ENCODE measurements around the gene NHLRC2.

Gene NHLRC2

DNA sequence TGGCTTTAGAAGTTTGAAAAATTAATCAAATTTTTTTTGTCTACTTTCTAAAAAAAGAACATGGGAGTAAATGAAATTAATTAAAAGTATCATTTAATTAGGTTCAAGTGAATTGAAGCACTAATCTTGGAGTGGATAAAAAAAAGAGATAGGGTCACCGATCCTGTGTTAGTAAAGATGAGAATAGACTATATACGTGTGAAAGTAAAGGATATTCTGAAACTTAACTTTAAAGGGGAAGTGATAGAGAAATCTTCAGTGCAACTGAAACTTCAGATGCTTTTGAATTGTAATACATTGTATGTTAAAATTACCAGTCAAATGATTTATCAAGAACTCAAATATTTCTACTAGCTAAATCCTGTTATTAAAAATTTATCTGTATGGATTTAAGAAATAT lies 4.8 kb downstream of the NHLRC2 start:
- no peak for DNase-seq (ENCODE audit: extremely low read depth in 1 of 2, low read depth in 1 of 2)

DNA sequence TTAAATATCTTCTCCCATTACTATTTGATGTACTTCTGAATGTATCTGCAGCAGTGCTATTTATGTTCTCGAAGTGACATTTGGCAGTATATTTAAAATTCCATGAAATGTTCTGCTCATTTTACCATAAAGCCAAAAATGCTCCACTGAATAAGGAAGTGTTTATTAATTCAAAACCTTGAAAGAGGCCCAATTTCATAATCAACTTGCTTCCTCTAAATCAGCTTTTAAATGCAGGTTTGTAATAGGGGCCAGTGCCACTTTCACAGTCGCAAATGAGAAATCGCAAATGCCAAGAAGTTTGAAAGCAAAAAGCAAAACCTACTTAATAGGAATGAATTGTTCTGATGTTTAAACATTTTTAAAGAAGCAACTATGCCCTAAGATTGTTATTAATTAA lies 11.4 kb downstream of the NHLRC2 start:
- no peak for DNase-seq (ENCODE audit: extremely low read depth in 1 of 2, low read depth in 1 of 2)

DNA sequence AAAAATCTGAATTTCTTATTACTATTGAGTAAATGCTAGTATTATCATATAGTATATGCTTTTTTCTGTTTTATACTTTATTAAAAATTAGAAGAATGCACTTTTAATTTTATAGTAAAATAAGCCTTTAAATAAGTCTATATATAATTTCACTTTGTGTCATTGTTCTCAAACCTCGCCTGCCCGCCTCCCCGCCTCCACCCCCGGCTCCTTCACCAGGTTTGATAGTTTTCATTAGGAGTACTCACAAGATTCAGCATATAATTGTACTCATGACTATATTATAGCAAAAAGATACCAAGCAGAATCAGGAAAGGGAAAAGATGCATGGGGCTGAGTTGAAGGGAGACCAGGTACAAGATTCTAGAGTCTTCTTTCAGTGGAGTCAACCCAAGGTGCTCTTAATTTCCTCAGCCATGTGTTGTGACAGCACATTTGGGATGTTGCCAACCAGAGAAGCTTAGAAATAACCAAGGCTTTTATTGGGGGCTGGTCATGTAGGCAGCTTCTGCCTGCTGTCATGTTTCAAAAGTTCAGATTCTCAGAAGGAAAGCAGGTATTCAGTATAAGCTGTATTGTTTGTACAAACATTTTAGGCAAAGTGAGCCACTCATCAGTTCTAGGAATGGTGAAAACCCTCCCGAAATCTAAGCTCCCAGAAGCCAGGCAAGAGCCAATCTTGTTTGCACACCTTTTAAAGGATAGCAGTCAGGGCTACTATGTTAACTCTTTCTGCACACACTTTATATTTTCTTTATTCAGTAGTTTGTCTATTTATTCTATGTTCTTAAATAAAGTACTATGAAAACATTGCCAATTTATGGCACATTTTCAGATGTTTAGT lies 12.3 kb downstream of the NHLRC2 start:
- DNase-seq (ENCODE audit: extremely low read depth in 1 of 2, low read depth in 1 of 2), result no peak

DNA sequence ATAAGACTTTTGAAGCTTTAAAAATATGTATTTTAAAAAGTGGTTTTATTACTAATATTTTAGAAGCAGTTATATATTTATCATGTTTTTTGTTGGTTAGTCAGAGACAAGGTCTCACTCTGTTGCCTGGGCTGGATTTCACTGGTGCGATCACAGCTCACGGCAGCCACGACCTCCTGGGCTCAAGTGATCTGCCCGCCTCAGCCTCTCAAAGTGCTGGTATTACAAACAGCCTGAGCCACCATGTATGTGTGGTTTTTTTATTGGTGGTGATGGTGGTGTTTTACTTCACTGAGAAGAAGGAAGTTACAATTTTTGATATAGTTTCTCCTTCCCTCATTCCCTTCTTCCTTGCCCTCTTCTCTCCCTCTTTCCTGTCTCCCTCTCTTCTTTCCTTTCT lies 13.4 kb downstream of the NHLRC2 start:
- DNase-seq (ENCODE audit: extremely low read depth in 1 of 2, low read depth in 1 of 2), result no peak

DNA sequence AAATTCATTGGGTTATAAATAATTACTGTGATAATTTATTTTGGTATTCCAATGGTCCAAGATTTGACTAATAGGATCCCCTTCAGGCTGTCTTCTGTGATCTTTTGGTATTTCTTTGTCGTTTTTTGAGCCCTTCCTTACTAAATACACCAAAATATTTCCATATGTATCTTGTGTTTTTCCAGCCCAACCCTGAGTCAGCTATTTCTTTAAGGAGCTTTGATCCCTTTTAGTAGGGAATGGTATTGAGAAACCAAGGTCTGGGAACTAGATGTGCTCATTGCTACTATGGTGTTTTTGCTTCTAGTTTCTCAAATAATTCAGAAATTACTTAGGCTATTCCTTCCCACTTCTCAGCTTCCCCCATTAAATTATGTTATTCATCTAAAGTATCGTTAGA lies 15.3 kb downstream of the NHLRC2 start:
- DNase-seq (ENCODE audit: extremely low read depth in 1 of 2, low read depth in 1 of 2), result no peak

DNA sequence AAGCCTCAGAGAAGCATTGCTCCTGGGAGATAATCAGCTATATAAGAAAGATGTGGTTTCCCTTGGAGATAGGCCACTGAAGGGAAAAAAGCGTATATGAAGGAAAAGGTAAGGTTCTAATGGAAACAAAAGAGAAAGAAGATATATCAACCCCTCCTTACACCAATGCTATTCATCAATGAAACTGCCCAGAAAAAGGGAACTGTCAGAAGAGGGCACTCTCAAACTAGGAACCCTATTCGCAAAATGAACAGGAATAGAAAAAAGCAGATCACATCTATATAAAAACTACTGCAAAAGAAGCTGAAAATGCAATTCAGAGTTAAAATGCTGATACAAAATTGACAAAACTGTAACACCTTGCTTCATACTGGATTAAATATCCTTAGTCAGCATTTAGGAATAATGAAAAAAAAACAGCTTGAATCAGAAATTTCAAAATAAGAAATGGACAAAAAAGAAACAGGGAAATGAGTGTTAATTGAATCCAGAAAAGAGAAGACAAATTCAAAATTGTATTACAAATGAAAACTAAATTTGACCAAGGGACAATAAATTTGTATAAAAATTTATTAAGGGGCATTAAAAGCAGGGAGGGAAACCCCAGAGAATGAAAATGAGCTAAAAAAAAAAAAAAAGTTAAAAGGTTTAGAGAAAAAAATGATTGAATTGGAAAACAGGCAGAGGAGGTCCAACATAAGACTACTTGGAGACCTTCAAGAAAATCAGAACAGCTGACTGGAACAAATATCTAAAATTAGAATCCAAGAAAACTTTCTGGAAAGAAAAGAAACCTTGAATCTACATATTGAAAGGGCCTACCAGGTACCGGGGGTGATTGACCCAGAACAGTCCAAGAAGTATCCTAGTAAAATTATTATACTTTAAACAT lies 17.9 kb downstream of the NHLRC2 start:
- DNase-seq (ENCODE audit: extremely low read depth in 1 of 2, low read depth in 1 of 2), result no peak

DNA sequence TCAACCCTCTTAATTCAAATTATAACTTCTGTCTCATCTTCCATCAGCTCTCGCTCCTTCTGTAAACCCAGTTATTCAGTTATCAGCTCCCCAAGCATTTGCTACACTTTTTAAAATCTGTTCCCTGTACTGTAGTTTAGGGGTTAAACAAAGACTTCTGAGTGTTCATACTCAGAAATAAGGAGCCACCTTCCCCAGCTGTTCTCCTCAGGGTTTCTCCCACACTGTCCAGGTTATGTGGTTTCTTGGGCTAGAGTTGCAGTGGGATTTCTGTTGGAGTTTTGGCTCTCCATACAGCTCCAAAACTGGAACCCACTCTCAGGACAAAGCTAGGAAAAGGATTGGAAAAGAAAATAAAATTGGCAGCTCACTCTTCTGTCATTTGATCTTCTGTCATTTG lies 20.8 kb downstream of the NHLRC2 start:
- DNase-seq (ENCODE audit: extremely low read depth in 1 of 2, low read depth in 1 of 2), result no peak

DNA sequence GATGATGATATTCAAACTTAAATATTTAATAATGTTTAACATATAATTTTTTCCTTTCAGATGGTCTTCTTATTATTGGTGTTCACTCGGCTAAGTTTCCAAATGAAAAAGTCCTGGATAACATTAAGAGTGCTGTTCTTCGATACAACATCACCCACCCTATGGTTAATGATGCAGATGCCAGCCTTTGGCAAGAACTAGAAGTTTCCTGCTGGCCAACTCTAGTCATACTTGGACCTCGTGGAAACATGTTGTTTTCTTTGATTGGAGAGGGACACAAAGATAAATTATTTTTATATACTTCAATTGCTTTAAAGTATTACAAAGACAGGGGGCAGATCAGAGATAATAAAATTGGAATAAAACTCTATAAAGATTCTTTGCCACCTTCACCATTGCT lies 22.0 kb downstream of the NHLRC2 start:
- no peak for DNase-seq (ENCODE audit: extremely low read depth in 1 of 2, low read depth in 1 of 2)

DNA sequence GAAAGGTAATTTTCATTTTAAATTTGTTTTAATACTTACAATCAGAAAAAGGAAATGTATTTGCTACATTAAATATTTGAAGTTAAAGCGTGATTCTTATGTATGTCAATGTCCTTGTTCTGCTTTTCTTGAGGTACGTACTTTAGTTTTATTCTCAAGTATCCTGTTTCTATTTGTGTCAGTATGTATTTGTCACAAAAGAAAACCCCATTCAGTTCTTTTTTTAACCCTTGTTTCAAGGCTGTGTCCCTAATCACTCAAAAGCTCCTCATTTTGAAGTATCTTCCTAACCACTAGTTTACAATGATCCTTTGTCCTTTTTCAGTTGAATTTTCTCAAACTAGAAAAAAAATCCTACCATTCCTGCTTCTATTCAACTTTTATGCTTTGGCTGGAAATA lies 25.2 kb downstream of the NHLRC2 start:
- no peak for DNase-seq (ENCODE audit: extremely low read depth in 1 of 2, low read depth in 1 of 2)

DNA sequence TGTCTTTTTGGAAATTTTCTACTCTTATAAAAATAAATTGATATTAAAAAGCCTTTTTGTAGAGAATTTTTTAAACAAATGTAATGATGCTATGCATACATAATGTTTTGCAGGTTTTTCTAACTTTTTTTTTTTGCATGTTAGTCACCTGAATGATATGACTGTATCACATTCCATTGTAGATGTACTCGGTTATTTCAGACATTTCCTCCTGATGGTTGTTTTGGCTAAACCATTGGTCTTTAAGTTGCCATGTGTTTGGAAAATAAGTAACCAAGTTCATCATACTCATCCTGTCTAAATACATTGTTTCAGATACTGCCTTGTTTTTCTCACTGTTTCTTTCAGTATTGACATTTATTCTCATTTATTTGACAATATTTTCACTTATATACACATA lies 25.8 kb downstream of the NHLRC2 start:
- no peak for DNase-seq (ENCODE audit: extremely low read depth in 1 of 2, low read depth in 1 of 2)

DNA sequence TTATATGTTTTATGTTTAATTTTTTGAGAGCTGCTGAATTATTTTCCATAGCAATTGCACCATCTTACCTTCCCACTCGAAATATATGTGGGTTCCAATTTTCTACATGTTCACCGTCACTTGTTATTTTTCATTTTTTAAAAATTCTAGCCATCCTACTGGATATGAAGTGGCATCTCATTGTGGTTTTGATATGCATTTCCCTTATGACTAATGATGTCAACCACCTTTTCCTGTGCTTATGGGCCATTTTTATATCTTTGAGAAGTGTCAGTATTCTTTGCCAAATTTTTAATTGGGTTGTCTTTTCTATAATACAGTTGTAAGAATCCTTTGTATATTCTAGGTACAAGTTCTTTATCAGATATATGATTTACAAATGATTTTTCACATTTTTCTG lies 27.8 kb downstream of the NHLRC2 start:
- no peak for DNase-seq (ENCODE audit: extremely low read depth in 1 of 2, low read depth in 1 of 2)

DNA sequence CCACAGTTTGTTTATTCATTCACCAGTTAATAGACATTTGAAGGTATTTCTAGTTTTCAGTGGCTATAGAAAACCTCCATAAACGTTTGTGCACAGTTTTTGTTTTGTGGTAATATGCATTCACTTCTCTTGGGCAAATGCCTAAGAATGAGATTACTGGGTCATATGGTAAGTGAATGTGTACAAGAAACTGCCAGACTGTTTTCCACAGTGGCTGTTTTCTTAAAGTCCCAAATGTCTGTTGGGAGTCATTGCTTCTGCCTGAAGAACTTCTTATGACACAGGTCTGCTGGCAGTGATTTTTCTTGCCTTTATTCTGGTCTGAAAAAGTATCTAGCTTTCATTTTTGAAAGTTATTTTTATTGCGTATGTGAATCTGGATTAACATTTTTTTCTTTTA lies 35.5 kb downstream of the NHLRC2 start:
- DNase-seq (ENCODE audit: extremely low read depth in 1 of 2, low read depth in 1 of 2), result no peak

DNA sequence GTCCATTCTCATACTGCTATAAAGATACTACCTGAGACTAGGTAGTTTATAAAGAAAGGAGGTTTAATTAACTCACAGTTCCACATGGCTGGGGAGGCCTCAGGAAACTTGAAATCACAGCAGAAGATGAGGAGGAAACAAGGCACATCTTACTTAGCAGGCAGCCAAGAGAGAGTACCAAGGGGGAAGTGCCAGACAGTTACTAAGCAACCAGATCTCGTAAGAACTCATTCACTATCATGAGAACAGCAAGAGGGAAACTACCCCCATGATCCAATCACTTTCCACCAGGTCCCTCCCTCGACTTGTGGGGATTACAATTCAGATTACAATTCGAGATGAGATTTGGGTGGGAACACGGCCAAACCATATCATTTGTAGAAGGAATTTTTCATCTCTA lies 36.3 kb downstream of the NHLRC2 start:
- DNase-seq (ENCODE audit: extremely low read depth in 1 of 2, low read depth in 1 of 2), result no peak

DNA sequence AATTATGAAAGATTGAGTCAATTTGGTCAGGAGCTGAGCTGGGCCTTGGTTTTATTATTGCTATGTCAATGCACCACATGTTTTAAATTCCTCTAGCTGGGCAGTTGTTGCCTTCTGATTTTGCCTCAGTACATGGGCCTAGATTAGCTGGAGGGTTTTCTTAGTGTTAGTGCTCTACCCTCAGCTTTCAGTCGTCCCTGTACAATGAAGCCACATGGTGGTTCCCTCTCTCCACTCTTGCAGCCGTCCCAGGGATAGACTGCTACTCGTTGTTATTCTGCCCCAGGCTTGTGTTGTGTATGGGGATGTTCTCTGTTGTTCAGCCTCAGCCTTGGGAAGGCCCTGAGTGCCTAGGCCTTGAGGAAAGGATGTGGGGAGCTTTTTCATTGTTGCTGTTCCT lies 37.0 kb downstream of the NHLRC2 start:
- no peak for DNase-seq (ENCODE audit: extremely low read depth in 1 of 2, low read depth in 1 of 2)

DNA sequence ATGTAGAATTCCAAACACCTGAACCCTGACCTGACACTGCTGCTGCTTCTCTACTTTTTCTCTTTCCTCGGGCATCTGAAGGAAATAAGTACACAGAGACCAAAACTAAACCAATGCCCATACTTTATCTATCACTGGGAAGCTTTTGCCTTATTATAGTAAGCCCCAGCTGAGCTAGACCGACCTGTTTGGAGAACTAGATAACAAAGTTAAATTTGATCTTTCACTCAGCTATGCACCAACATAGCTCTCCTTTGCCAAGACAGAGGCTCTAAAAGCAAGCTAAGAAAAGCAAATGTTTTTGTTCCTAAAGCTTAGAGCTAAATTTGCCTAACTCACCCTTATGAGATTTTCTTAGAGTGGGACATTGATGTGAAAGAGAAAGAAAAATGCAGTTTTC lies 39.1 kb downstream of the NHLRC2 start:
- DNase-seq (ENCODE audit: extremely low read depth in 1 of 2, low read depth in 1 of 2), result no peak

DNA sequence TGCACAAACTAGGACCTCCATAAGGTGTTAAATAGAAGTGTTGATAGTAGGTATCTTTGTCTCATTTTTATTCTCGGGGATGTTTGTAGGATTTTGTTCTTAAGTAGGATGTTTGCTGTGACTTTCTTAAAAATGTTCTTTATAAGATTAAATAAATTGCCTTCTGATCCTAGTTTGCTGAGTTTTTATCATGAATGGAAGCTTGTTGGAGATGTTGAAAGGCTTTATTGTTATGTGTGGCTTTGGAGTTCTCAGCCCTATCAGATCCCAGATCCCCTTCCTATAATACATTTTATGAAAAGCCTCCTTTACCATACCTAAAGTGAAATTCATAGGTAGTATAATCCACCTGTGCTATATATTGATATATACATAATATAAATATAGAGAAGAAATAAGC lies 40.1 kb downstream of the NHLRC2 start:
- no peak for DNase-seq (ENCODE audit: extremely low read depth in 1 of 2, low read depth in 1 of 2)

DNA sequence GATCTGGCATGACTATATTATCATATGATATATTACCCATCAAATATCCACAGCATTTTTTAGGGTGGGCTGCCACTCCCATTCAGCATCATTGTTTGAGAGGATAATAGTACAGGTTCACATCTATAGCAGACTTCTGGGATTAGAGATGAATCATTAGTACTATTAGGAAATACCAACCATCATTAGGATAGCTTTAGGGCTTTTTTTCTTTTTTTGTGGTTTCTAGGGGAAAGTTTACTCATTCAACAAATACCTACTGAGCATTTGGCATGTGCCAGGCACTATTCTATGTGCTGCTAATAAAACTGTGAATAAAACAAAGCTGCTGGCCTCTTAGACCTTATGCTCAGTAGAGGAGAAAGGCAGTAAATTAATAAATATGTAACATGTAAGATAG lies 40.6 kb downstream of the NHLRC2 start:
- DNase-seq (ENCODE audit: extremely low read depth in 1 of 2, low read depth in 1 of 2), result no peak

DNA sequence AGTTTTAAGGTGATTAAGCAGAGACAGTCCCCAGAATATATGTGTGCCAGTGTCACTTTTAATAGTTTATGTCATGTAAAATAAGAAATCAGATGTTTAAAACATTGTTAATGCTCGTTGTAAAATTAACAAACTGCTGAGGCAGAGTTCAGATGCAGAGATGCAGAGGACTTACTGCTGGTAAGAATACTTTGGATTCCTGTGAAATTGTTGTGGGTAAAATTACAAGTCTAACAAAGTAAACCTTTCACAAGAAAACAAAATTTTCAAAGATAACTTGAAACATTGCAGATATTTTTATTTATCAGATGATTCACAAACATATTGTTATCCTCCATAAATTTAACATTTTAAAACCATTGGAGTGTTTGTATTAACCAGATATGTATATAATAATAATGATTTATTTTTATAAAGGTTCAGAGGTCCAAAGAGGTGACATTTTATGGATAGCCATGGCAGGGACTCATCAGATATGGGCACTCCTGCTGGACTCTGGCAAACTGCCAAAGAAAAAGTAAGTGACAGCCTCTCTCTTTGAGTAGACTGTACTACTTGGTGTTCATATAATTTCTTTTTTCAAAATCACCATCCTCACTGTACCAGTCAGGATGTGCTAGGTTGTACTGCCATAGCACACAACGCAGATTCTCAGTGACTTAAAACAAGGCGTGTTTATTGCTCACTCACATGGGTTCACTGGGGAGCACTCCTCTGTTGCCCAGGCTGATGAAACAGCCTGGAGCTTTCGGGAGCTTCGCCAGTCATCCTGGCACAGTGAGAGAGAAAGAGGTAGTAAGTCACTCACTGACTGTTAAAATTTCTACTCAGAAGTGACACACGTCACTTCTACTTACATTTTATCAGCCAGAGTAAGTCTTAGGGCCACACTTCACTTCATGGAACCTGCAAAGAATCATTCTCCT lies 43.5 kb downstream of the NHLRC2 start:
- DNase-seq (ENCODE audit: extremely low read depth in 1 of 2, low read depth in 1 of 2), result no peak

DNA sequence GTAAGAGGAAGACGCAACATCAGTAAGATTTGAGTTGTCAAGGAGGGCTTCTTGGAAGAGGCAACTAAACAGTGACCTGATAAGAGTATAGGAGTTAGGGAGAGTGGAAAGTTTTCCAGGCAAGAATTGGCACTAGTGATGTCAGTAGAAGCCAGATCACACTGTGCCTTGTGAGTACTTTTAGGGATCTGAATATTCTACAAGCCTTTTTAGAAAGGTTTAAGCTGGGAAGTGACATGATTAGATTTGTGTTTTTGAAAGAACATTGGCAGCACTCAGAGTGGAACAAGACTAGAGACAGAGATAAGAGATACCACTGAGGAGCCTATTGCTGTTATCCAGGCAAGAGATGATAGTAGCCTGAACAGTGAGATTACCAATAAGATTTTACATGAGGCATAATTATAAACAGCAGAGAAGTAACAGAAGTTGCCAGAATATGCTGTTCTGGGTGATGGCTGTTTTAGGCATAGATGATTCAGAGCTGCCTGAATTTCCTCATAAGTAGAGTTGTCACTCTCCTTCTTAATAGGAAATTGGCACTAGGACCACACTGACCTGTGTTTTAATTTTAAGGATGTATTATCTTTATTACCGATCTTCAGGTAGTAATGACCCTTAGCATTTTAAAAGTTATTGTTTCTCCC lies 45.6 kb downstream of the NHLRC2 start:
- DNase-seq (ENCODE audit: extremely low read depth in 1 of 2, low read depth in 1 of 2), result no peak

DNA sequence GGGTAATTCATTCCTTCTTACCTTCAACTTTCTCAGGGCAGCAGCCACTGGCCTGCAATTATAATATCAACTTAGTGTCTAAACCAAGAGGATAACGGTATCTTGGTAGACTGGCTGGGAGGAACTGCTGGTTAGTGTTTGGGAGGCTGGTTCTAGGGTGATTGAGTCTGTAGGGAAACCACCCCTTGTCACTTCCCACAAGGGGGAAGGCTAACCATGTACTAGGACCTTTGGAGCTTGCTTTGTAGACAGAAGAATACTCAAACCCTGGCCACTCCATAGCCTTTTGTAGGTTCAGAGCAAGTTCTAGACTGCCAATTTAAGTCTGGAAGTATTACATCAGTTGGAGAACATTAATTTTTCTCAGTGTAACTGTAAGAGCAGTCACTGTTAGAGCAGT lies 51.3 kb downstream of the NHLRC2 start:
- DNase-seq (ENCODE audit: extremely low read depth in 1 of 2, low read depth in 1 of 2), result no peak

DNA sequence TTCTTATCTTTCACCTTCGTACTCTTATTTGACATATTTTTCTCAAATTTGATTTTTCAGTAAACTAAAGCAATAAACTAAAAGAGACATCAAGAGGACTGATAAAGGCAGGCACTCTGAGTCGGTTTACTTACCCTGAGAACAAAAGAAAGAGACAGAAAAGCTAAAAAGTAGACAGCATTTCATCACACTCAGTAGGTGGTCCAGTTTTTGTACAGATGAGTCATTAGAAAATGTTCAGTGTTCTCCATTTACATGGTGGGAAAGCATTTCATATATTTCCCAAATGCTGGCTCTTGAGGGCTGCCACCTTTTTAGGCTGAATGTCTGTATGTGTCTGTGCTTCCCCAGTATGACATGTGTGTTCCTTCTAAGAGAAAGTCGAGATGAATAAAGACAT lies 52.7 kb downstream of the NHLRC2 start:
- DNase-seq (ENCODE audit: extremely low read depth in 1 of 2, low read depth in 1 of 2), result no peak

Data from stimulated activated CD8-positive, alpha-beta memory T cell treated with anti-CD3 and anti-CD28 coated beads, Interleukin-7, amount 100 ng/mL, for 48 hours (primary cell).